Tibial artery (tissue), 4 donors: Measurements from ENCODE around the gene TSHZ2.

Experiments
- DNase-seq, 2 donors: peaks; one replicate each; pipeline ENCODE4 v3.0.0-alpha.2; 2019
- H3K27ac ChIP-seq, 2 donors: fragments of 200-600 bp; sonication (generic) in 1 of 2; 1 replicate in 1 of 2; 2 replicates in 1 of 2; pipeline ENCODE4 v1.5.1; 2018 to 2019; ENCODE audit warnings: mild to moderate bottlenecking in 1 of 2
- H3K27me3 ChIP-seq, 2 donors: fragments of 200-600 bp; sonication (generic) in 1 of 2; one replicate each; pipeline versions ENCODE4 v1.5.1 to v1.6.0; 2016 to 2019
- H3K36me3 ChIP-seq, 3 donors: fragments of 200-600 bp; sonication (generic) in 2 of 3; one replicate each; pipeline ENCODE4 v1.5.1; 2016 to 2019; ENCODE audit warnings: mild to moderate bottlenecking in 2 of 3
- H3K4me1 ChIP-seq, 4 donors: fragments of 200-600 bp; sonication (generic) in 2 of 4; 1 replicate in 3 of 4; 2 replicates in 1 of 4; pipeline ENCODE4 v1.5.1; 2016 to 2019
- H3K4me3 ChIP-seq, 2 donors: fragments of 200-600 bp; sonication (generic) in 1 of 2; 1 replicate in 1 of 2; 2 replicates in 1 of 2; pipeline ENCODE4 v1.5.1; 2018 to 2019; ENCODE audit warnings: mild to moderate bottlenecking in 2 of 2
- H3K9me3 ChIP-seq, 3 donors: fragments of 200-600 bp; sonication (generic) in 1 of 3; one replicate each; pipeline ENCODE4 v1.5.1; 2016 to 2019
- CTCF ChIP-seq, 2 experiments: fragments of 200-600 bp in 1 of 2; fragments of 450-650 bp in 1 of 2; IDR thresholded peaks; one replicate each; pipeline ENCODE4 v1.5.1; 2017 to 2019; ENCODE audit warnings: antibody characterized with exemption in 2 of 2, mild to moderate bottlenecking in 1 of 2, moderate library complexity in 1 of 2
- intact Hi-C: fragments of 100-400 bp; cut with DNase I; formaldehyde crosslinking; loops from one replicate; pipeline ENCODE4 v1.15.0; 2023; ENCODE audit warnings: low total_unique reads

Gene TSHZ2

GRCh38 chr20:53079828-53080686 lies 107.9 kb downstream of the TSHZ2 start:
- no peak overlapping the region for H3K27ac ChIP-seq
- no peak for DNase-seq

GRCh38 chr20:53080687-53080962 lies 108.5 kb downstream of the TSHZ2 start:
- Histone ChIP-seq H3K36me3 (no peaks in the 10 kb centered on the region), H3K27ac (no peak overlapping the region), H3K9me3 (no peaks in the 10 kb centered on the region), H3K4me1 (peaks cover 0 to 5% (median 0%) of the 10 kb centered on the region in 4 donors), H3K4me3 (no peak overlapping the region), H3K27me3 (no peaks in the 10 kb centered on the region)
- intact Hi-C loops, result no loop called here
- TF ChIP-seq CTCF (IDR thresholded peaks at IDR 0.05), result no peak
- DNase-seq, result no peak

More at GRCh38 chr20:53079828-53080686, 107.9 kb downstream of the TSHZ2 start:
- no peaks in the 10 kb centered on the region for H3K36me3 ChIP-seq
- H3K4me1 ChIP-seq, result peaks cover 0 to 5% (median 0%) of the 10 kb centered on the region in 4 donors
- no peak for TF ChIP-seq CTCF (IDR thresholded peaks at IDR 0.05)
- H3K27me3 ChIP-seq, result no peaks in the 10 kb centered on the region
- intact Hi-C loops, result no loop called here
- no peaks in the 10 kb centered on the region for H3K9me3 ChIP-seq
- H3K4me3 ChIP-seq, result no peak overlapping the region

GRCh38 chr20:53080969-53081871 lies 109.1 kb downstream of the TSHZ2 start:
- Histone ChIP-seq H3K4me3 (no peak overlapping the region), H3K4me1 (peaks cover 0 to 5% (median 0%) of the 10 kb centered on the region in 4 donors), H3K36me3 (no peaks in the 10 kb centered on the region), H3K27me3 (no peaks in the 10 kb centered on the region), H3K27ac (no peak overlapping the region), H3K9me3 (no peaks in the 10 kb centered on the region)
- DNase-seq, result no peak
- no peak for TF ChIP-seq CTCF (IDR thresholded peaks at IDR 0.05)
- intact Hi-C loops, result no loop called here

GRCh38 chr20:53081916-53082863 lies 110.0 kb downstream of the TSHZ2 start:
- H3K27ac ChIP-seq, result no peak overlapping the region
- no peak overlapping the region for H3K4me3 ChIP-seq
- TF ChIP-seq CTCF (IDR thresholded peaks at IDR 0.05), result no peak
- H3K9me3 ChIP-seq, result no peaks in the 10 kb centered on the region
- DNase-seq, result no peak
- no peaks in the 10 kb centered on the region for H3K36me3 ChIP-seq
- intact Hi-C loops, result no loop called here
- H3K27me3 ChIP-seq, result no peaks in the 10 kb centered on the region
- peaks cover 0 to 5% (median 0%) of the 10 kb centered on the region in 4 donors for H3K4me1 ChIP-seq

- Histone ChIP-seq H3K9me3 (no peaks in the 10 kb centered on the region), H3K27me3 (no peaks in the 10 kb centered on the region), H3K4me1 (peaks cover 0 to 5% (median 0%) of the 10 kb centered on the region in 4 donors), H3K36me3 (no peaks in the 10 kb centered on the region), H3K27ac (no peak overlapping the region), H3K4me3 (no peak overlapping the region)
- no peak for DNase-seq
- intact Hi-C loops, result no loop called here
- no peak for TF ChIP-seq CTCF (IDR thresholded peaks at IDR 0.05)
Observed at GRCh38 chr20:53083411-53083810, 111.3 kb downstream of the TSHZ2 start.
